A673 (cell line): Measurements from ENCODE around the gene CORT. TPM values are rescaled to one million over a fixed set of nuclear protein-coding genes. Genes with fewer than 3 reads are reported as not detected.
A peak's percentile ranks its signal among the peaks of the same experiment; 100 is the strongest.
"Not testable (repeated sequence)": the region's sequence is repeated elsewhere in the genome, so short reads cannot be mapped to it uniquely, and the experiment has no call there.

Experiments used
- BruUV-seq: library from RNA; stranded (reverse); fragments of 400-500 nt; replicated peaks from 2 replicates; lab custom pipeline; 2021; lab: Mats Ljungman, UMichigan
- CTCF ChIA-PET: fragments of 300-600 bp; sonication (Branson Sonifier 250); formaldehyde crosslinking; loops from one replicate; lab custom pipeline; 2022; ENCODE audit warnings: antibody characterized with exemption; lab: Charles Lee
- POLR2A ChIA-PET: fragments of 300-600 bp; sonication (Branson Sonifier 250); formaldehyde crosslinking; loops from one replicate; lab custom pipeline; 2022; ENCODE audit warnings: antibody characterized with exemption; ENCODE audit not compliant: low non-redundant PET; lab: Charles Lee
- DNase-seq: peaks from one replicate; pipeline ENCODE4 v3.0.0-alpha.2; 2015; ENCODE audit warnings: low spot score
- H3K27ac ChIP-seq: fragments of 200-600 bp; sonication (generic); 2 replicates; pipeline ENCODE4 v1.5.1; 2016; ENCODE audit warnings: mixed run types, low read depth, mild to moderate bottlenecking, mixed read lengths, antibody characterized with exemption, low read length; ENCODE audit not compliant: poor library complexity, severe bottlenecking
- H3K27me3 ChIP-seq: fragments of 200-600 bp; sonication (generic); replicated peaks from 2 replicates; pipeline ENCODE4 v1.6.1; 2017; ENCODE audit warnings: mixed run types, low read depth, mild to moderate bottlenecking, mixed read lengths, antibody characterized with exemption, low read length; ENCODE audit not compliant: insufficient read depth, poor library complexity
- H3K36me3 ChIP-seq: fragments of 200-600 bp; sonication (generic); 2 replicates; pipeline ENCODE4 v1.6.1; 2016; ENCODE audit warnings: mixed run types, mild to moderate bottlenecking, mixed read lengths, antibody characterized with exemption, low read length; ENCODE audit not compliant: insufficient read depth, poor library complexity, severe bottlenecking
- H3K4me1 ChIP-seq: fragments of 200-600 bp; sonication (generic); 2 replicates; pipeline ENCODE4 v1.6.1; 2017; ENCODE audit warnings: mixed run types, mild to moderate bottlenecking, mixed read lengths, antibody characterized with exemption, low read length; ENCODE audit not compliant: insufficient read depth, poor library complexity, severe bottlenecking
- H3K4me3 ChIP-seq: fragments of 200-600 bp; sonication (generic); 2 replicates; pipeline ENCODE4 v1.5.1; 2016; ENCODE audit warnings: low read depth, mixed run types, mild to moderate bottlenecking, mixed read lengths, low read length; ENCODE audit not compliant: poor library complexity, severe bottlenecking
- H3K9me3 ChIP-seq: fragments of 200-600 bp; sonication (generic); 2 replicates; pipeline ENCODE4 v1.6.1; 2016; ENCODE audit warnings: mixed run types, low read depth, mild to moderate bottlenecking, mixed read lengths, antibody characterized with exemption, low read length; ENCODE audit not compliant: poor library complexity, severe bottlenecking
- EZH2 ChIP-seq: fragments of 200-600 bp; sonication (generic); IDR thresholded peaks from 2 replicates; pipeline ENCODE4 v1.6.1; 2017; ENCODE audit warnings: borderline replicate concordance, low read depth, mild to moderate bottlenecking, mixed read lengths, antibody characterized with exemption, low read length; ENCODE audit not compliant: poor library complexity, severe bottlenecking
- intact Hi-C: fragments of 100-400 bp; cut with micrococcal nuclease; formaldehyde crosslinking; loops from one replicate; pipeline ENCODE4 v1.10.0; 2022; ENCODE audit not compliant: unreplicated experiment
- total RNA-seq: library from RNA; stranded (reverse); gene quantifications from 2 replicates; pipeline ENCODE4 v1.2.3, GENCODE V29; 2021
- TF ChIP-seq, protein P1 (sequence below): fragments of 300-800, 200-600 bp; sonication (generic); conservative IDR thresholded peaks from 2 replicates; pipeline ENCODE4 v1.5.1; 2017; ENCODE audit warnings: low read depth, mild to moderate bottlenecking, antibody characterized with exemption, low read length, moderate library complexity, mixed read lengths

Gene CORT
- total RNA-seq, 1 experiment from 2014 or later: 1.4 TPM

DNA sequence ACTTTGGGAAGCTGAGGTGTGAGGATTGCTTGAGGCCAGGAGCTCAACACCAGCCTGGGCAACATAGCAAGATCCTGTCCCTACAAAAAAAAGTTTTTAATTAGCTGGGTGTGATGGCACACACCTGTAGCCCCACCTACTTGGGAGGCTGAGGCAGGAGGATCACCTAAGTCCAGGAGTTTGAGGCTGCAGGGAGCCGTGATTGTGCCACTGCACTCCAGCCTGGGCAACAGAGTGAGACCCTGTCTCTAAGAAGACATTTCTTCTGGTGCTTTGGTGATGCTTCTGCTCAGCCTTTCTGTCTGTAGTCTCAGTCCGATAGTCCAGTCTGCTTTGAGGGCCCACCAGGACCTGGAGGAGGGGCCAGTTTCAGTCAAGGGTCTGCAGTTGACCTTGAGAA lies 42.6 kb upstream of the CORT start:
- BruUV-seq: no TSS peak
- H3K36me3 ChIP-seq: peaks cover 100% of the 10 kb centered on the region
- TF ChIP-seq, protein P1, sequence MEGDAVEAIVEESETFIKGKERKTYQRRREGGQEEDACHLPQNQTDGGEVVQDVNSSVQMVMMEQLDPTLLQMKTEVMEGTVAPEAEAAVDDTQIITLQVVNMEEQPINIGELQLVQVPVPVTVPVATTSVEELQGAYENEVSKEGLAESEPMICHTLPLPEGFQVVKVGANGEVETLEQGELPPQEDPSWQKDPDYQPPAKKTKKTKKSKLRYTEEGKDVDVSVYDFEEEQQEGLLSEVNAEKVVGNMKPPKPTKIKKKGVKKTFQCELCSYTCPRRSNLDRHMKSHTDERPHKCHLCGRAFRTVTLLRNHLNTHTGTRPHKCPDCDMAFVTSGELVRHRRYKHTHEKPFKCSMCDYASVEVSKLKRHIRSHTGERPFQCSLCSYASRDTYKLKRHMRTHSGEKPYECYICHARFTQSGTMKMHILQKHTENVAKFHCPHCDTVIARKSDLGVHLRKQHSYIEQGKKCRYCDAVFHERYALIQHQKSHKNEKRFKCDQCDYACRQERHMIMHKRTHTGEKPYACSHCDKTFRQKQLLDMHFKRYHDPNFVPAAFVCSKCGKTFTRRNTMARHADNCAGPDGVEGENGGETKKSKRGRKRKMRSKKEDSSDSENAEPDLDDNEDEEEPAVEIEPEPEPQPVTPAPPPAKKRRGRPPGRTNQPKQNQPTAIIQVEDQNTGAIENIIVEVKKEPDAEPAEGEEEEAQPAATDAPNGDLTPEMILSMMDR: no peak
- TF ChIP-seq EZH2: no peak
- POLR2A ChIA-PET: interaction anchor here (0.7 kb wide), 1 partner anchor 811 kb away, joined by 6 read pairs; no protein-coding TSS in a partner anchor
- H3K4me3 ChIP-seq: no peak overlapping the region
- peaks cover 10% of the 10 kb centered on the region for H3K4me1 ChIP-seq
- intact Hi-C loops: no loop called here
- no peak overlapping the region for H3K27ac ChIP-seq
- H3K9me3 ChIP-seq: no peaks in the 10 kb centered on the region
- CTCF ChIA-PET: no interaction called here
- DNase-seq: no peak
- H3K27me3 ChIP-seq: no peaks in the 10 kb centered on the region

DNA sequence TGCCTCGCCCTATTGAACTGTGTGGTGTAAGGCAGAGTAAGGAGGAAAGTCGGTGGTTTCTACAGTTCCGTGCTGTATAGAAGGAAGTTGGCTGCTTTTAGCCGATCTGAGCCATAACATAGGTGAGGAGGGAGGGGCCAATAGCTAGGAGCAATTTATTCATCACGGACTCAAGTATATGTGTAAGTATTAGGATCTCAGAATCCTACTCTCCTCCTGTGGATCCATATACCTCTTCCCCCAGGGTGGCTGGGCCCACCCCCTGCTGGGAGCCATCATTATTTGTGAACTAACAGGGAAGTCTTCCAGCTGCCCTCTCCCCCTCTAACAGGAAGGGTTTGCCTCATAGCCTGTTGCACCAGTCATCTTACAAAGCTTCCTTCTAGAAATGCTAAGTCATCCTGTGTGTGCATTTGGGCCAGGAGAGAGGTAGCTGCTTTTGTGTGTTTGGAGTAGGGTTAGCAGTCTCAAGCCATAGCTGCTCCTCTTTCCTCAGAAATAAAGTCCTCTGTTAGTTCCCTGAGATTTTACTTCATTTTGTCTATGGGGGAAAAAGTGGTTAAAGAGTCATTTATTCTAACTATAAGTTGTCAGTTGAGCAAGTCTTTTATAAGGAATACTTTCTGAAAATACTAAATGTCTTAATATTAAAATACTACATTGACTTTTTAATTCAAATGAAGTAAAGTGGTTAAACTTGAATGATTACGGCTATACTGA lies 34.5 kb upstream of the CORT start:
- POLR2A ChIA-PET: no interaction called here
- peak; percentile 76 for DNase-seq
- TF ChIP-seq EZH2: no peak
- TF ChIP-seq, protein P1: no peak

DNA sequence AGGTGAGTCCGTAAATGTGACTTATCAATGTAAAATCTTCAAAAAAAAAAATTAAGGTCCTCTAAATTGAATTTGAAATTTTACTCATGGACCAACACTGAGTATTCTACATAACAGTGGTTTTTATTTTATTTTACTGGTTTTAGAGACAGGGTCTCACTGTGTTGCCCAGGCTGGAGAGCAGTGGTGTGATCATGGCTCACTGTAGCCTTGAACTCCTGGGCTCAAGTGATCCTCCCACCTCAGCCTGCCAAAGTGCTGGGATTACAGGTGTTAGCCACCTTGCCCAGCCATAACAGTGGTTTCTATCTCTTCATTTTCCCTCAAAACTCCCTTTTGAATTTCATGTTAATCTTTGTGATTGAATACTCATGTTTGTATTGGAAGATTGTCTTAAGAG lies 33.9 kb upstream of the CORT start:
- CTCF ChIA-PET, H3K27me3 ChIP-seq, H3K4me3 ChIP-seq, DNase-seq, intact Hi-C loops, POLR2A ChIA-PET, BruUV-seq, H3K9me3 ChIP-seq: not testable (repeated sequence)
- Histone ChIP-seq H3K36me3 (peaks cover 97% of the 10 kb centered on the region), H3K4me1 (peaks cover 10% of the 10 kb centered on the region), H3K27ac (peak overlapping the region; percentile 73)

More for the DNA sequence above, 34.5 kb upstream of the CORT start:
- H3K9me3 ChIP-seq: no peaks in the 10 kb centered on the region
- H3K27ac ChIP-seq: peak overlapping the region; percentile 73
- CTCF ChIA-PET: no interaction called here
- no peak overlapping the region for H3K4me3 ChIP-seq
- intact Hi-C loops: no loop called here
- peaks cover 10% of the 10 kb centered on the region for H3K4me1 ChIP-seq
- peaks cover 97% of the 10 kb centered on the region for H3K36me3 ChIP-seq
- no TSS peak for BruUV-seq
- no peaks in the 10 kb centered on the region for H3K27me3 ChIP-seq

DNA sequence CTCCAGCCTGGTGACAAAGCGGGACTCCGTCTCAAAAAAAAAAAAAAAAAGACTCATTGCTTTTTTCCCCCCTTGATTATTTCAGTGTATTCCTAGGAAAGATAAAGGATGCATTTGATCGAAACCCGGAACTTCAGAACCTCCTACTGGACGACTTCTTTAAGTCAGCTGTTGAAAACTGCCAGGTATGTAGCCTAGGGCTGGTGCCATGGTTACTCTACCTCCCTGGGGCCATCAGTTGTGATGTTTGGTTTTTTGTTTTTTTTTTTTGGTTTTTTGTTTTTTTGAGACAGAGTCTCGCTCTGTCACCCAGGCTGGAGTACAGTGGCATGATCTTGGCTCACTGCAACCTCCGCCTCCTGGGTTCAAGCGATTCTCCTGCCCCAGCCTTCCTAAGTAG lies 31.1 kb upstream of the CORT start:
- BruUV-seq, H3K4me3 ChIP-seq, H3K27ac ChIP-seq, POLR2A ChIA-PET, H3K9me3 ChIP-seq, DNase-seq, intact Hi-C loops, H3K27me3 ChIP-seq: not testable (repeated sequence)
- CTCF ChIA-PET: interaction anchor here (0.8 kb wide), 1 partner anchor 41 kb away, joined by 4 read pairs; no protein-coding TSS in a partner anchor
- H3K36me3 ChIP-seq: peaks cover 79% of the 10 kb centered on the region
- peaks cover 10% of the 10 kb centered on the region for H3K4me1 ChIP-seq
